B cell (primary cell): ENCODE data around the gene HCRTR2.

Experiments used
- EZH2 ChIP-seq: IDR thresholded peaks from 2 replicates; pipeline ENCODE4 v1.6.1; 2012; ENCODE audit warnings: borderline replicate concordance, low read depth, mild to moderate bottlenecking, moderate library complexity, low read length; ENCODE audit not compliant: insufficient read depth, poor library complexity, severe bottlenecking
- TF ChIP-seq, protein P1 (sequence below): fragments of 200-600 bp; IDR thresholded peaks from one replicate; pipeline ENCODE4 v1.8.0; 2022; ENCODE audit warnings: antibody characterized with exemption, mild to moderate bottlenecking

DNA sequence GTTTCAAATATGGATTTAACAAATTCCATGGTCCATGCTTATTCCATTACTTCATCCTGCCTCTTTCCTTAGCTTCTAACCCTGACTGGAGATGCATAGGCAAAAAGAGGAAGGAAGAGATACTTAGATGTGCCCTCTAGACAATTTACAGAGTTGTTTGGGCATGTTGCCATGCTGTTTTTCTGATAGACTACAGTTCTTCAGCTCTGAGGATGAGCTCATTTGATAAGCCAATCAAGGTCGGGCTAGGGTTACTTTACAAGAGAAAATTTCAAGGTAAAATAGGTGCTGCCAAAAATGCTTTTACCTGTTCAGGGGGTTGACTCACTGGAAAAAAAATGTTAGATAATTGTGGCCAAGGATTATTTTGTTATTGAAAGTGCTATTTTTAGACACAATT, 5.9 kb downstream of the HCRTR2 start:
- TF ChIP-seq, protein P1, sequence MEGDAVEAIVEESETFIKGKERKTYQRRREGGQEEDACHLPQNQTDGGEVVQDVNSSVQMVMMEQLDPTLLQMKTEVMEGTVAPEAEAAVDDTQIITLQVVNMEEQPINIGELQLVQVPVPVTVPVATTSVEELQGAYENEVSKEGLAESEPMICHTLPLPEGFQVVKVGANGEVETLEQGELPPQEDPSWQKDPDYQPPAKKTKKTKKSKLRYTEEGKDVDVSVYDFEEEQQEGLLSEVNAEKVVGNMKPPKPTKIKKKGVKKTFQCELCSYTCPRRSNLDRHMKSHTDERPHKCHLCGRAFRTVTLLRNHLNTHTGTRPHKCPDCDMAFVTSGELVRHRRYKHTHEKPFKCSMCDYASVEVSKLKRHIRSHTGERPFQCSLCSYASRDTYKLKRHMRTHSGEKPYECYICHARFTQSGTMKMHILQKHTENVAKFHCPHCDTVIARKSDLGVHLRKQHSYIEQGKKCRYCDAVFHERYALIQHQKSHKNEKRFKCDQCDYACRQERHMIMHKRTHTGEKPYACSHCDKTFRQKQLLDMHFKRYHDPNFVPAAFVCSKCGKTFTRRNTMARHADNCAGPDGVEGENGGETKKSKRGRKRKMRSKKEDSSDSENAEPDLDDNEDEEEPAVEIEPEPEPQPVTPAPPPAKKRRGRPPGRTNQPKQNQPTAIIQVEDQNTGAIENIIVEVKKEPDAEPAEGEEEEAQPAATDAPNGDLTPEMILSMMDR = no peak
- no peak for TF ChIP-seq EZH2
